ENCODE results near the gene PPP3R1. TPM values are rescaled to one million over a fixed set of nuclear protein-coding genes. Genes with fewer than 3 reads are reported as not detected.

The PPP3R1 gene
- total and polyA plus RNA-seq, 10 of the 15 experiments (the other 5 are each of a cell fraction or from before 2014, with no cell fraction given): 1.5 to 61.0 (median 15.8) TPM

GRCh38 chr2:68244456-68244855, 7.9 kb downstream of the PPP3R1 start:
- no peak overlapping the region for H3K9ac ChIP-seq (ENCODE audit: control insufficient read depth, insufficient read depth, low read length)
- ATAC-seq: no peak
- in situ Hi-C loops (cut with MboI) (no loop called here), intact Hi-C loops (cut with micrococcal nuclease; ENCODE audit: unreplicated experiment) (no loop called here)
- ChIA-PET RAD21 (ENCODE audit: unreplicated experiment) (interaction anchor here (1.1 to 2.0 kb wide), 7 partner anchors 8 to 122 kb away, joined by 3 to 7 read pairs (median 3); no protein-coding TSS in a partner anchor), SMC1A (ENCODE audit: uncharacterized antibody, unreplicated experiment) (interaction anchor here (0.6 to 2.6 kb wide), 9 partner anchors 8 to 122 kb away, joined by 3 to 14 read pairs (median 4); partner anchors contain the start of gene PNO1), POLR2A (interaction anchor here (0.7 to 1.5 kb wide), 2 partner anchors 9 to 72 kb away, joined by 3 to 5 read pairs; no protein-coding TSS in a partner anchor), CTCF (interaction anchor here (0.9 to 4.3 kb wide), 18 partner anchors 8 to 222 kb away, joined by 3 to 35 read pairs (median 4); partner anchors contain the start of genes APLF and FBXO48)
- no peaks in the 10 kb centered on the region for H3K27me3 ChIP-seq (replicated peaks in 1 of 2; ENCODE audit: control insufficient read depth in 2 of 2, insufficient read depth in 2 of 2, low read length in 1 of 2)
- no peak for DNase-seq (ENCODE audit: low read depth, low spot score)
- H3K4me2 ChIP-seq (ENCODE audit: control insufficient read depth, insufficient read depth): peak overlapping the region; percentile 14; the same call in 1 of the 2 replicates
- 87% methylated on average over 2 of the region's 2 CpGs for WGBS (ENCODE audit: insufficient coverage, insufficient replicate concordance, low lambda C conversion rate, missing lambda C conversion rate)
- peaks cover 2% of the 10 kb centered on the region for H4K20me1 ChIP-seq (ENCODE audit: control insufficient read depth, insufficient read depth)
- H2AFZ ChIP-seq (ENCODE audit: control insufficient read depth, low read depth, low read length): no peak overlapping the region
- peaks cover 0 to 13% of the 10 kb centered on the region in 2 experiments; a peak in 2 of 4 replicates for H3K36me3 ChIP-seq (ENCODE audit: control insufficient read depth in 2 of 2, insufficient read depth in 2 of 2, low read length in 1 of 2)
- no peak overlapping the region for H3K4me3 ChIP-seq
- no peak overlapping the region for H3K27ac ChIP-seq (ENCODE audit: control insufficient read depth, insufficient read depth)
- FAIRE-seq: no peak
- H3K4me1 ChIP-seq (ENCODE audit: control insufficient read depth, insufficient read depth, low read length): peaks cover 3% of the 10 kb centered on the region
- peaks cover 100% of the 10 kb centered on the region for H3K79me2 ChIP-seq (ENCODE audit: control insufficient read depth, insufficient read depth, low read length)
- no peak for TF ChIP-seq PRDM15 (CRISPR knock-in tag; IDR thresholded peaks at IDR 0.05)
- peak; percentile 21; the same call in 1 of the 2 replicates for TF ChIP-seq RAD21 (IDR thresholded peaks at IDR 0.05; ENCODE audit: insufficient read depth, low read depth, low read length)
- no peak for TF ChIP-seq POLR2A (IDR thresholded peaks at IDR 0.05; ENCODE audit: low read depth, low read length)
- no TSS peak for BruUV-seq (replicated peaks)
- H3K9me3 ChIP-seq (replicated peaks; ENCODE audit: control insufficient read depth, insufficient read depth, low read length): no peaks in the 10 kb centered on the region; the same call in 1 of the 3 replicates

Data from GM12878 (cell line).